Stomach (tissue), 9 donors: Measurements from ENCODE around the gene IL21. TPM values are rescaled to one million over a fixed set of nuclear protein-coding genes. Genes with fewer than 3 reads are reported as not detected.

ENCODE experiments used
- DNase-seq, 2 donors: peaks; one replicate each; pipeline versions ENCODE4 v3.0.0 to v3.0.0-alpha.2; 2013 to 2019
- H3K27ac ChIP-seq, 5 donors: fragments of 200-600 bp in 4 of 5; sonication (generic) in 4 of 5; one replicate each; pipeline ENCODE4 v1.5.1; 2013 to 2019; ENCODE audit warnings: mild to moderate bottlenecking in 1 of 5, moderate library complexity in 1 of 5
- H3K27me3 ChIP-seq, 3 donors: fragments of 200-600 bp; sonication (generic); one replicate each; pipeline ENCODE4 v1.5.1; 2017 to 2019; ENCODE audit warnings: mixed run types in 1 of 3
- H3K36me3 ChIP-seq, 4 donors: fragments of 200-600 bp; sonication (generic); 1 replicate in 3 of 4; 2 replicates in 1 of 4; pipeline ENCODE4 v1.5.1; 2016 to 2019
- H3K4me1 ChIP-seq, 4 donors: fragments of 200-600 bp; sonication (generic); one replicate each; pipeline ENCODE4 v1.5.1; 2016 to 2019
- H3K4me3 ChIP-seq, 4 donors: fragments of 200-600 bp; sonication (generic) in 3 of 4; one replicate each; pipeline ENCODE4 v1.5.1; 2016 to 2019; ENCODE audit warnings: mild to moderate bottlenecking in 1 of 4
- H3K9me3 ChIP-seq, 4 donors: fragments of 200-600 bp; sonication (generic); one replicate each; pipeline ENCODE4 v1.5.1; 2016 to 2019
- EP300 ChIP-seq: sonication (generic); formaldehyde crosslinking; IDR thresholded peaks from one replicate; pipeline ENCODE4 v1.6.1; 2017; ENCODE audit warnings: antibody characterized with exemption
- POLR2A ChIP-seq, 4 donors: fragments of 450-650 bp; IDR thresholded peaks; one replicate each; pipeline ENCODE4 v1.6.1; 2016; ENCODE audit warnings: antibody characterized with exemption in 4 of 4, control low read depth in 2 of 4, mild to moderate bottlenecking in 1 of 4, moderate library complexity in 1 of 4
- POLR2AphosphoS5 ChIP-seq, 3 donors: sonication (generic); formaldehyde crosslinking; IDR thresholded peaks; one replicate each; pipeline ENCODE4 v1.6.1; 2016; ENCODE audit warnings: antibody characterized with exemption in 3 of 3
- WGBS, 5 donors: extraction: QIAGEN DNeasy Blood & Tissue Kit in 3 of 5; methylation state at CpG; one replicate each; pipeline versions ENCODE4 v1.1.5 to v1.1.7; 2013 to 2018; 5-methylcytosine and 5-hydroxymethylcytosine counted together
- intact Hi-C: fragments of 100-400 bp; cut with DNase I; formaldehyde crosslinking; loops from one replicate; pipeline ENCODE4 v1.15.1; 2023; ENCODE audit warnings: low total_unique reads
- polyA plus RNA-seq, 3 donors: library from polyadenylated mRNA; stranded (reverse); fragments of 200-250 nt; gene quantifications; one replicate each; pipeline ENCODE4 v1.2.3, GENCODE V29; 2013
- total RNA-seq, 5 donors: library from RNA; depleted of rRNA; stranded (reverse); fragments of >200 nt; gene quantifications; one replicate each; pipeline versions ENCODE4 v1.1.0 to v1.2.3, GENCODE V29; 2014 to 2016
- TF ChIP-seq, protein P1 (sequence below), 7 experiments: fragments of 450-650 bp in 4 of 7; fragments of 200-600 bp in 3 of 7; sonication (generic) in 3 of 7; IDR thresholded peaks; one replicate each; pipeline ENCODE4 v1.5.1; 2016 to 2019; ENCODE audit warnings: antibody characterized with exemption in 7 of 7, control low read depth in 2 of 7, mild to moderate bottlenecking in 1 of 7
- donor health status: healthy with polysubstance abuse.
- donor health status: Bipolar disorder and iron deficiency.
- donor health status: healthy.

IL21 gene
- total and polyA plus RNA-seq, 8 donors: not detected

DNA sequence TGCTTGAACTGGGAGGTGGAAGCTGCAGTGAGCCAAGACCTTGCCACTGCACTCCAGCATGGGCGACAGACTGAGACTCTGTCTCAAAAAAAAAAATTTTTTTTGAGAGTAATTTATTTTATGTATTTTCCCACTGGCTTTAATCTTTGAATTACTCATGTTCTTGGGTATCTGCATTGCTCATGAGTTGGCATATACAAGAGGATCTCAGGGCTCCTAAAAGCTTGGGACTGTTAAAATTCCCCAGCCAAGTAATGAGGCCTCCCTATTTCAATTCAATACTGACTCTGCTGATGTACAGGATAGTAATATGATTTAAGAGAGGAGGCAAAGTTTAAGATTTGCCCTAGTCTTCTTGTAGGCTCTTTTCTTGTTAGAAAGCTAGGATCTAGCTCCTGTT is 6.2 kb downstream of the IL21 start:
- Histone ChIP-seq H3K36me3 (no peaks in the 10 kb centered on the region), H3K27ac (no peak overlapping the region), H3K4me3 (no peak overlapping the region), H3K4me1 (no peaks in the 10 kb centered on the region), H3K27me3 (no peaks in the 10 kb centered on the region), H3K9me3 (no peaks in the 10 kb centered on the region)
- TF ChIP-seq EP300 (no peak), POLR2AphosphoS5 (IDR thresholded peaks at IDR 0.05) (no peak), POLR2A (IDR thresholded peaks at IDR 0.05) (no peak)
- TF ChIP-seq, protein P1, sequence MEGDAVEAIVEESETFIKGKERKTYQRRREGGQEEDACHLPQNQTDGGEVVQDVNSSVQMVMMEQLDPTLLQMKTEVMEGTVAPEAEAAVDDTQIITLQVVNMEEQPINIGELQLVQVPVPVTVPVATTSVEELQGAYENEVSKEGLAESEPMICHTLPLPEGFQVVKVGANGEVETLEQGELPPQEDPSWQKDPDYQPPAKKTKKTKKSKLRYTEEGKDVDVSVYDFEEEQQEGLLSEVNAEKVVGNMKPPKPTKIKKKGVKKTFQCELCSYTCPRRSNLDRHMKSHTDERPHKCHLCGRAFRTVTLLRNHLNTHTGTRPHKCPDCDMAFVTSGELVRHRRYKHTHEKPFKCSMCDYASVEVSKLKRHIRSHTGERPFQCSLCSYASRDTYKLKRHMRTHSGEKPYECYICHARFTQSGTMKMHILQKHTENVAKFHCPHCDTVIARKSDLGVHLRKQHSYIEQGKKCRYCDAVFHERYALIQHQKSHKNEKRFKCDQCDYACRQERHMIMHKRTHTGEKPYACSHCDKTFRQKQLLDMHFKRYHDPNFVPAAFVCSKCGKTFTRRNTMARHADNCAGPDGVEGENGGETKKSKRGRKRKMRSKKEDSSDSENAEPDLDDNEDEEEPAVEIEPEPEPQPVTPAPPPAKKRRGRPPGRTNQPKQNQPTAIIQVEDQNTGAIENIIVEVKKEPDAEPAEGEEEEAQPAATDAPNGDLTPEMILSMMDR (IDR thresholded peaks at IDR 0.05): no peak
- intact Hi-C loops: no loop called here
- 82 to 96% (median 89%) methylated on average over 1 of the region's 1 CpG for WGBS, 5 donors
- DNase-seq: no peak

DNA sequence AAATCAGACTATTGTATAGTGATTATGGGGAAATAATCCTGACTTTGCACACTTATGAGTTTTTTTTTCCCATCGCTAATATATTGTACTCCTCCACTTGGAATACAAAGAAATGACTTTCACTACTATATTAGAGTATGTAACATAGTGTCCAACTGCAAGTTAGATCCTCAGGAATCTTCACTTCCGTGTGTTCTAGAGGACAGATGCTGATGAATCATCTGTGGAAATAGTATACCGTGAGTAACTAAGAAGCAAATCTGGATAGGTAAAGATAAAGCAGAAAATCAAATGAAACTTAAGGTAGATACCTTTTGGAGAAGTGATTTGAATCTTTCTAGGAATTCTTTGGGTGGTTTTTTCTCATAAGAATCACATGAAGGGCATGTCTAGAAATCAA is 8.3 kb downstream of the IL21 start:
- TF ChIP-seq POLR2AphosphoS5 (IDR thresholded peaks at IDR 0.05) (no peak), EP300 (no peak), POLR2A (IDR thresholded peaks at IDR 0.05) (no peak)
- TF ChIP-seq, protein P1 (IDR thresholded peaks at IDR 0.05): no peak
- H3K9me3 ChIP-seq: no peaks in the 10 kb centered on the region
- DNase-seq: no peak
- H3K4me1 ChIP-seq: no peaks in the 10 kb centered on the region
- H3K27ac ChIP-seq: no peak overlapping the region
- intact Hi-C loops: no loop called here
- WGBS, 5 donors: 64 to 81% (median 75%) methylated on average over 3 of the region's 3 CpGs
- H3K36me3 ChIP-seq: no peaks in the 10 kb centered on the region
- no peak overlapping the region for H3K4me3 ChIP-seq
- H3K27me3 ChIP-seq: no peaks in the 10 kb centered on the region

DNA sequence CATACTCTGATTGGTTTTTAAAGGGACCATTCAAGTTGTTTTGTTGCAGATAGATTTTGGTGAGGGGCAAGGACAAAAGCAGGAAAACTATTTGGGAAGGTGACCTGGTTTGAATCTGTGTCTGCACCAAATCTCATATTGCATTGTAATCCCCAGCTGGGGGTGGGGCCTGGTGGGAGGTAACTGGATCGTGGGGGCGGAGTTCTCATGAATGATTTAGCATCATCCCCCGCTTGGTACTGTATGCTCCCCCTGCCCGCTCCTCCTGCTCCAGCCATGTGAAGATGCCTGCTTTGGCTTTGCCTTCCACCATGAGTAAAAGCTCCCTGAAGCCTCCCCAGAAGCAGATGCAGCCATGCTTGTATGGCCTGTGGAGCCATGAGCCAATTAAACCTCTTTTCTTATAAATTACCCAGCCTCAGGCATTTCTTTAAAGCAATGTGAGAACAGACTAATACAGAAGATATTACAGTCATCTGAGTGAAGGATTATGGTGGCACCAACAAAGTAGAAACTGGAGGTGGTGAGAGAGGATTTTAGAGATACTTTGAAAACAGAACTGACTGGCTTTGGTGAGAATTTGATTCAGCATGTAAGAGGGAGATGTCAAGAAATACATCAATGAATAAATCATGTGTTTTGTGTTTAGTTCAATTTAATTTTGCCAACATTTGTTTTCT is 14.4 kb downstream of the IL21 start:
- no peak overlapping the region for H3K4me3 ChIP-seq
- peaks cover 0 to 5% (median 0%) of the 10 kb centered on the region in 4 donors for H3K4me1 ChIP-seq
- intact Hi-C loops: no loop called here
- H3K36me3 ChIP-seq: no peaks in the 10 kb centered on the region
- no peak for DNase-seq
- peaks cover 0 to 15% (median 5%) of the 10 kb centered on the region in 3 donors for H3K27me3 ChIP-seq
- no peaks in the 10 kb centered on the region for H3K9me3 ChIP-seq
- H3K27ac ChIP-seq: no peak overlapping the region
- TF ChIP-seq, protein P1 (IDR thresholded peaks at IDR 0.05): no peak
- TF ChIP-seq POLR2A (IDR thresholded peaks at IDR 0.05): no peak
- no peak for TF ChIP-seq EP300
- no peak for TF ChIP-seq POLR2AphosphoS5 (IDR thresholded peaks at IDR 0.05)
- 66 to 90% (median 83%) methylated on average over 4 of the region's 4 CpGs for WGBS, 5 donors

DNA sequence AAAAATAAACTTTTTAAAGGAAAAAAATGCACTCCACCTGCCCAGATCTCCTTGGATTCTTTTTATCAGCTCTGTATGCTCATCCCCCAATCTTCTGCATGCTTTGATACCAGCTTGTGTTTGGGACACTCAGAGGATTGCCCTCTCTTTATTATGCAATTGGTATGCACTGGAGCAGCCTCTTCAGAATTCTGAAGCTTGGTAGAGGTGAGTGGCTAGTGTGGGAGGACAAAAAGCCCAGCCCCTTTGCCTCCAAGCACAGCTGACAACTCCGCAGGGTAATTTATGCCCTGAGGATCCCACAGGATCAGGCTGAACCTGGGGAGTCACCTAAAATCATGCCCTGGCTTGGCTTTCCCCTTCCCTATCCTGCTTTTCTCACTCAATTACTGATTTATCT is 16.7 kb downstream of the IL21 start:
- no peaks in the 10 kb centered on the region for H3K9me3 ChIP-seq
- WGBS, 5 donors: 75 to 94% (median 90%) methylated on average over 1 of the region's 1 CpG
- DNase-seq: no peak

More for the DNA sequence above, 16.7 kb downstream of the IL21 start:
- peaks cover 0 to 5% (median 0%) of the 10 kb centered on the region in 4 donors for H3K4me1 ChIP-seq
- peaks cover 0 to 28% (median 12%) of the 10 kb centered on the region in 3 donors for H3K27me3 ChIP-seq
- intact Hi-C loops: no loop called here
- H3K27ac ChIP-seq: no peak overlapping the region
- no peaks in the 10 kb centered on the region for H3K36me3 ChIP-seq
- no peak overlapping the region for H3K4me3 ChIP-seq
- TF ChIP-seq EP300 (no peak), POLR2AphosphoS5 (IDR thresholded peaks at IDR 0.05) (no peak), POLR2A (IDR thresholded peaks at IDR 0.05) (no peak)
- TF ChIP-seq, protein P1 (IDR thresholded peaks at IDR 0.05): no peak
